Stimulated activated CD4-positive, alpha-beta T cell treated with anti-CD3 and anti-CD28 coated beads, Interleukin-12 subunit alpha, Interleukin-12 subunit beta, amount 100 ng/mL, for 48 hours (primary cell): Measurements from ENCODE around the gene MAP1B.
"Not testable (repeated sequence)": the region's sequence is repeated elsewhere in the genome, so short reads cannot be mapped to it uniquely, and the experiment has no call there.

Source experiments
- DNase-seq, 3 donors: peaks; one replicate each; pipeline ENCODE4 v3.0.0-alpha.2; 2020; ENCODE audit warnings: low read depth in 2 of 3, low spot score in 1 of 3

Gene MAP1B

DNA sequence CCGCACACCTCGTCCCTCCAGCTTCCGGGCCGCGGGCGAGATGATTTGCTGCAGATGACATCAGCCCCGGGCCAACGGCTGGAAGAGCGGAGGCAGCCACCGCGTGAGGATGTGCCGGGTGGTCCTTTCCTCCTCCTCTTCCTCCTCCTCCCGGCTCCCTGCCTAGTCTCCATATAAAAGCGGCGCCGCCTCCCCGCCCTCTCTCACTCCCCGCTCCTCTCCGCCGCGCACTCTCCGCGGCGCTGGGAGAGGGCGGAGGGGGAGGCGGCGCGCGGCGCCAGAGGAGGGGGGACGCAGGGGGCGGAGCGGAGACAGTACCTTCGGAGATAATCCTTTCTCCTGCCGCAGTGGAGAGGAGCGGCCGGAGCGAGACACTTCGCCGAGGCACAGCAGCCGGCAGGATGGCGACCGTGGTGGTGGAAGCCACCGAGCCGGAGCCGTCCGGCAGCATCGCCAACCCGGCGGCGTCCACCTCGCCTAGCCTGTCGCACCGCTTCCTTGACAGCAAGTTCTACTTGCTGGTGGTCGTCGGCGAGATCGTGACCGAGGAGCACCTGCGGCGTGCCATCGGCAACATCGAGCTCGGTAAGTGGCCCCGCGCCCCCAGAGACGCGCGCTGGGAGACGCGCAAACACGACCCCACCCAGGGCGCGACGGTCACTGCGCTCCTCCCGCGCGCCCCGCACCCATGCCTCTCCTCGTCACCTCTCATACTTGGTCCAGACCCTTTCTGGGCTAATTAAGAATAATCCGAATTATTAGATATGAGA lies at the start of gene MAP1B:
Gene MAP1B, plus strand, starts transcription at position 345 of the 770 bp plus-strand sequence. Its CDS starts 57 bp downstream, at position 402.
- DNase-seq = no peak

- DNase-seq = no peak
Measured at GRCh38 chr5:72057816-72058215, 49.5 kb upstream of the MAP1B start.

DNA sequence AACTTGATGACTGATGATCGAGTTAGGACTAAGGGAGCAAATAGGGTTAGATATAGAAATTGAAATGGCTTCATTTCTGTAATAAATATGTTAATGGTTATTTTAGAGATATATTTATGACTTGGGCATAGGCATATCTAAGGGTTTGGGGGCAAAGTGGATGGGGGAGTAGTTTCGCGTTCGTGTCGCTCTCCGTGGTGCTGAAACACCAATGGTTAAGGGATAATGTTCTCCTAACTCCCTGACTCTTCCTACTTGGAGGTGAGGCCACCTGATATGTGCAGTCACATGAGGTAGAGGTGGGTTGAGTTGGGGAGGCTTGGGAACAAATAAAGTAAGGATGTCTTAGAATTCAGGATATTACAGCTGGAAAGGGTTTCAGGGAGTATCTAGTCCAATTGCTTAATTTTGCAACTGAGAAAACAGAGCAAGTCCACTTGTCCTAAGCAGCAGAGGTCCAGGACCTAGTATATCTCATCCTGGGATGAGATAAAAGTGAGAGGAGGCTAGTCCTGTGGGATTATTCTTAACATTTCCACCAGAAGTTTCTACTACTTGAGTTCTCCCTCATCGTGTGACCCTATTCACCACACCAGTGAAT lies 44.0 kb upstream of the MAP1B start:
- no peak for DNase-seq

DNA sequence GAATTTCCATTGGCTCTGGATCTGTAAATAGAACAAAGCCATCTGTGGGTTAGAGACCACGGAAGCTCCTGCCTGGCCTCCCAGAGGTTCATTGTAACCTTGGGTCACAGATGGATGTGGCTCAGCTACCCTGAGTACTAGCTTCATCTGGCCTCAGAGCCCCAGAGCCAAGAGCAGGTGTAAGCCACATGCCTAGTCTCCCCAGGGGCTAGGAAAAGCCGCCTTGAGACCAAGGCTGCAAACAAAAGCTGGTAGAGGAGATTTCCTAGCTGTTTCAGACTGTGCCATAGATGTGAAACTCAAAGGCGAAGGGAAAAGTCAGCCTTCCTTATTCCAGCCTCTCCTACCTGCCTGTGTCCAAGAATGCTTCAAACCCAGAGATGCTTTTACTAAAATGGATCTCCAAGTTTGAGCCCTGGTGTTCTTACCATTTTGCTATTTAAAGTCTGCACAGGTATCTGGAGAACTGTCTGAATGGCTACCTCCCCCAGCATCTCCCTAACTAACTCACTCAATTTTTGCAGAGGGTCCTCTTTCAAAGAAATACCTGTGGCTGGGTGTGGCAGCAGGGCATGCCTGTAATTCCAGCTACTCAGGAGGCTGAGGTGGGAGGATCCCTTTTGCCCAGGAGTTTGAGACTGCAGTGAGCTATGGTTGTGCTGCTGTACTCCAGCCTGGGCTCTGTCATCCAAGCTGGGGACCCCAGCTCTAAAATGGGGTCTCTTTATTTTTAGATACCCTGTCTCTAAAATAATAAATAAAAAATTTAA lies 42.3 kb upstream of the MAP1B start:
- DNase-seq = no peak

GRCh38 chr5:72065751-72066255 lies 41.5 kb upstream of the MAP1B start:
- DNase-seq = no peak

- DNase-seq = no peak
Measured at GRCh38 chr5:72066705-72067107, 40.6 kb upstream of the MAP1B start.

DNA sequence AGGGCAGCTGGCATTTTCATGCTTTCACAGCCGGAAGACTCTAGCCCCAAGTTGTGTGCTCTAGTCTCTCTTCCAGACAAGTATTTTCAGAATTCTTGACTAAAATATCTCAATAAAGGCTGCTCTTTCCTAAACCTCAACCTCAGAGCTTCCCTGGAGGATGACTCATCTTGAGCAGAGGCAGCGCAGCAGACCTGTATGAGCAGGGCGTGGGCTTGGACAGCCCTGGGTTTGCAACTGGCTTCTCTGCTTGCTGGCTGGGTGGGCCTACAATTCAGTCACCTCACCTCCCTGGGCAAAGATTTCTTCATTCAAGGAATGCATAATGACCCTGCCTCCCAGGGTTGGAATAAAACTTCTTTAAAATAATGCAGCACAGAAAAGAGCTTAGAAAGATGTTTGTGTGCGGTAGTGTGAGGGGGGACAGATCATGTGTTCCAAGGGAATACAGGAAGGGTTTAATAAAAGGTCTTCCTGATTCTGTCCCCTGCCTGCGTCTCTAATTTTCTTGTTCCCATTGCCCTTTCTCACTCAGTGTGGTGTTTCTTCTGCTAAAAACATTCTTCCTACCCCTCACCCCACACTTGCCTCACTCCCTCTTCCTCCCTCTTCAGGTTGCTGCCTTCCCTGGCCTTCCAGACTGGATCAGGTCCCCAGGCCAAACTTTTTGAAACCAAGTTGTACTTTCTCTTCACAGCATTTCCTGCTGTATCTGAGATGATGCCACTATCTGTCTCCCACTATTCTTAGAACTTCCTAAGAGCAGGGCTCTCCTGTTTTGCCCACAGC lies 39.4 kb upstream of the MAP1B start:
- DNase-seq = no peak

DNA sequence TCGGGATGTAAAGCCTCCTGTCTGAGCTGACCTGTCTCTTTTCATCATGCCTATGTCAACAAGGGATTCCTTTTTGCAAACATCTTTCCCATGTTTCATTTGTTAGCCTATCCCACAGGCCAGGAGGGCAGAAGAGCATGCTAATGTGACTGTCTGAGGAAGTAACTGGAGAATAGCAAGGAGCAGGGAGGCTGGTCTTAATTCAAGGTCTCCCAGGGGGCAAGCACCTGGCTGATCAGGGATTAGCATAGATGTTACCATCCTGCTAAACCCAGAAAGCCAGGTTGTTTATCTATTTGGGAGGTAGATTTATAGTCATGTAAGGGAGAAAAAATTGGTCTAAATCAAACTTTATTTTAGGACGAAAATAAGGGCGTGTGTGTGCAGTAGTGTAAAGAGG lies 36.7 kb upstream of the MAP1B start:
- DNase-seq = no peak

DNA sequence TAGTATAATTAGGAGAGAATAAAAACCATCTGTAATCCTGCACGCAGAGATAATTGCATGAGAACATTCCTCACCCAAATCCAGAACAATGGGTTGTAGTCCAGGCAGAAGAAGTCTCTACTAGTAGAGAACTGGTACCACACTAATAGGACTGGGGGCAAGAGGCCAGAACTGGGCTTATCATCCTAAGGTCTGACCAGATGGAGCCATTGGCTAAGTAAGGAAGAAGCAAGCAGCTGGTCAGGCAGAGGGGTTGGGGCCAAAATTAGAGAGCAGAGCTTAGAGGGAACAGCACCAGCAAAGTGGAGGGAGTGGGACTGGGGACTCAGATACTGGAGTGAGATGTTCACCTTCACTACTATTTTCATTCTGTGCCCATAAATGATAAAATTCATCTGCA lies 35.4 kb upstream of the MAP1B start:
- no peak for DNase-seq

DNA sequence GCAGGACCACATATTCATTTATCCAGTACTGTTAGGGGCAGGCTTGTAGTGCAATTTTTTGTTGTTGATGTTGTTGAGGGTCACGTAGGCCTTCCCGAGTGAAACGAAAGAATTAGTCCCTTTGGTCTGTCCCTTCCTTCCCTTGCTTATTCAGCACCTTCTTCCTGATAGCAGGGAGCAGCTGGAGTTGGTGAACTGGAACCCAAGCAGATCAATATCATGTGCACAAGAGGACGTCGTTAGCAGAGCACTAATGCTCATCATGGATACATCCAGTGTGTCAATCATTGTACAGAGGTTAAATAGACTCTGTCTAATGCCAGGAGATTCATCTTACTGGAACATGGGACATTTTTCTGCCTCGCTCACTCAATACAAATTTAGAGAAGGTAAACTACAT lies 33.0 kb upstream of the MAP1B start:
- DNase-seq = no peak

DNA sequence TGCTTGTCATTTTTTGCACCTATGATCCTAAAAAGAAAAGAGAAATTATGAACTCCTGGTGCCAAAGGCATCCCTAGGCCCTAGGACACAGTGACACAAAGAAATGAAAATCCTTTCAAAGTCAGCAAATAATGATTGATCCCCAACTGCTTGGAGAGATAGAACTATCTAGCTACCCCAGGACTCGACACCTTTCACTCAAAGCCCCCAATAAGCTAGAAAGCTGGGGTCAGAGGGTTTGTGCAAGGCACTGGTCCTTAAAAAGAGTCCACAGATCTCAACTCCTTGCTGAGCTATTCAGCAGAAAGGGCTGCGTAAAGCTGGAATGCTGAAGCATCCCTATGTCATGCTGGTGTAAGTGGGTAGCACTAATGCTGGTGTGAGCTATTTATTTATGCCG lies 31.8 kb upstream of the MAP1B start:
- no peak for DNase-seq

- DNase-seq = no peak
Measured at GRCh38 chr5:72076621-72077300, 30.5 kb upstream of the MAP1B start.

- no peak for DNase-seq
Measured at GRCh38 chr5:72077390-72077789, 29.9 kb upstream of the MAP1B start.

- no peak for DNase-seq
Measured at GRCh38 chr5:72079288-72079687, 28.0 kb upstream of the MAP1B start.

DNA sequence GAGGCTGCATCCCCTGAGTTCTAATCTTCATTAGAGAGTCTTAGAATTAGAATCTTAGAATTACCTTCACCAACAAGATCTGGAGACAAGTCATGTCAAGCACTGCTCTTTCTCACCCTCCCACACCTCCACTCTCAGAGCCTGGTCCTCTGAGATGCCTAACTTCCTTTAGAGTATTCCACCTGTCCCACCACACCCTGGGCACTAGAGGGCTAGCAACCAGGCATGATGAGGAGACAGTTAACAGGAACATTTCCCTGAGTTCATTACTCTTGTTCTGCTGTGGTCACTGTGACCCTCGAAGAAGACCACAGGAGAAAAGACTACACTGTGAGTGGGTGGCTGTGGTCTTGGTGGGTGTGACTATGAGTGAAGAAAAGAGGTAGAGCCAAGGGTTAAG lies 25.2 kb upstream of the MAP1B start:
- DNase-seq = no peak

DNA sequence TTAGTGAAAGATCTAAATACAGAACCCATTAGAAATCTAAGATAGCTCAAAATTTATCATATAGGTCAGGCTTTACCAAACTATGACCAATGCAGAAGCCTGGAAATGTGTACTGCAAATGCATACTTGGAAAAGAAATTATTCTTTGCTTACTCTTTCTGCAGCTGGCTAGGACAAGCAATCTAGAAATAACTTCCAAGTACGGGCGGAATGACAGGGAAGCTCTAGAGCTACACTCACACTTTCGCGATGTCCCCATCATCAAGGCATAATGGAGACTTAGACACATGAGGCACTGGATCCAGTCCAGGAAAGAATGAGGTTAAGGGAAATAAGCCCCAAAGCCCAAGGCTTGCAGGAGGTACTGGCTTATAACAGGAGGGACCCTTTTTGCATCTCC lies 22.4 kb upstream of the MAP1B start:
- no peak for DNase-seq

GRCh38 chr5:72085319-72085718 lies 22.0 kb upstream of the MAP1B start:
- no peak for DNase-seq

- DNase-seq = not testable (repeated sequence)
Measured at GRCh38 chr5:72089713-72090112, 17.6 kb upstream of the MAP1B start.

DNA sequence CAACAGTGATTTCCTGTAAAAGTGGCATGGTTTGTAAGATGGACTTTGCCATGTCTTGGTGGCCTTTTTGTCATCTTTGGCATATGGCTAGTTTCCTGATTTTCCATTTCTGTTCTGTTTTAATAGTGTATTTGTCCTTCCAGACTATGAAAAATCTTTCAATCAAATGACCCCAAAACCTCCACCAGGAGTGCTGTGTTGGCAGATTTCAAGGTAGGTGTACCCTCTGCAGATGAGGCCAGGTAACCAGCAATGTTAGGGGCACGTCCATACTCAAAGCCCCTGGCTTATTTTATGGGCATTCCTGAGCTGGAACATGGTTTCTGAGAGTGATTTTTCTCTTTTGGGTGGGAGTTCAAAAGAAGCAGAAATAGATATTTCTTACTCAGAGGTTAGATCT lies 15.2 kb upstream of the MAP1B start:
- no peak for DNase-seq

DNA sequence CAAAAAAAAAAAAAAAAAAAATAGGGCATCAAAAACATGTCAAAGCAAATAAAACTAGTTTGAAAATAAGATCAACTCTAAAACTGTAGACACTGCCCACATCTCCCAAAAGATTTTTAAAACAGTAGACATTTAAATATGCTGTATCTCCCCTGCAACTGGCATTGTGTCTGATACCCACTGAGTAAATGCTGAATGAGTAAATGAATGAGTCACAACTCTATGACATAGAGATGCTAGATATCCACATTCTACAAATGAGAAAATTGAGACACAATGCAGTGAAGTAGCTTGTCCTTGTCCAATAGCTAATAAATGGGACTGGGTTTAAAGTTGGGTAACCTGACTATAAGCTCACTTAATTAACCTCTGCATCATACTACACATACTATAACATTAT lies 14.1 kb upstream of the MAP1B start:
- DNase-seq = no peak

DNA sequence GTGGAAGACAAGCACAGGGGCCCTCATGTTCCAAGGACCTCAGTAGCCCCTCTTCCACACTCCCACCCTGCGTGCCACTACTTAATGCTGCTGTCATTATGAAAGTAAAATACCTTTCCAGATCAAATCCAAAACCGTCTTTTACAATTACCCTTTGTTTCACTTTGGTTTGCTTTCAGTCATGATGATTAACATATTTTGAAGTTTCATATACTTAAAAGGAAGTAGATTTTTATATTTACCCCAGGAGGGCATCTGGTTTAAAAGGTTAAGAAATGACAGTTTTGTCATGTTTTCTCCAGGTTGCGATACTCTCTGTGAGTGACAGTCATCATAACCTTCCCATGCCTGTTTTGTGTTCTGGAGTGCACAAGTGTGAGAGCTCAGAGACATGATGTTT lies 13.5 kb upstream of the MAP1B start:
- DNase-seq = no peak
